NCI-H510A (cell line): ENCODE measurements around the gene IGF1.
"Not testable (repeated sequence)": the region's sequence is repeated elsewhere in the genome, so short reads cannot be mapped to it uniquely, and the experiment has no call there.

Experiments
- DNase-seq: peaks from one replicate; lab custom pipeline; 2025; lab: John Stamatoyannopoulos, UW

The IGF1 gene

GRCh38 chr12:102379346-102380162, 100.8 kb downstream of the IGF1 start:
- no peak for DNase-seq

GRCh38 chr12:102376781-102377180, 103.6 kb downstream of the IGF1 start:
- no peak for DNase-seq

- DNase-seq, result no peak
Measured at GRCh38 chr12:102376181-102376747, 104.1 kb downstream of the IGF1 start.

GRCh38 chr12:102374190-102374589, 106.2 kb downstream of the IGF1 start:
- no peak for DNase-seq

- no peak for DNase-seq
Measured at GRCh38 chr12:102372087-102372486, 108.3 kb downstream of the IGF1 start.

GRCh38 chr12:102371165-102371564, 109.2 kb downstream of the IGF1 start:
- DNase-seq, result no peak

GRCh38 chr12:102369876-102370275, 110.5 kb downstream of the IGF1 start:
- no peak for DNase-seq

GRCh38 chr12:102365365-102365764, 115.0 kb downstream of the IGF1 start:
- no peak for DNase-seq

- no peak for DNase-seq
Measured at GRCh38 chr12:102364709-102365108, 115.7 kb downstream of the IGF1 start.

GRCh38 chr12:102356690-102357089, 123.7 kb downstream of the IGF1 start:
- DNase-seq, result no peak

- not testable (repeated sequence) for DNase-seq
Measured at GRCh38 chr12:102354281-102354680, 126.1 kb downstream of the IGF1 start.

GRCh38 chr12:102351322-102351721, 129.0 kb downstream of the IGF1 start:
- DNase-seq, result no peak

- no peak for DNase-seq
Measured at GRCh38 chr12:102350070-102350469, 130.3 kb downstream of the IGF1 start.

- DNase-seq, result no peak
Measured at GRCh38 chr12:102349079-102349478, 131.3 kb downstream of the IGF1 start.

GRCh38 chr12:102347811-102348210, 132.6 kb downstream of the IGF1 start:
- no peak for DNase-seq
